Mesodermal cell (in vitro differentiated cells): ENCODE data around the gene PPP1R37.

Source experiments
- H3K27ac ChIP-seq: 2 replicates; pipeline ENCODE4 v1.7.0; 2013; ENCODE audit warnings: mild to moderate bottlenecking, low read depth, low read length, moderate library complexity; ENCODE audit not compliant: severe bottlenecking
- H3K36me3 ChIP-seq: 2 replicates; pipeline ENCODE4 v1.7.1; 2013; ENCODE audit warnings: mild to moderate bottlenecking, low read length, moderate library complexity; ENCODE audit not compliant: control insufficient read depth, insufficient read depth
- H3K4me1 ChIP-seq: one replicate; pipeline ENCODE4 v1.7.1; 2013; ENCODE audit warnings: mild to moderate bottlenecking, low read length; ENCODE audit not compliant: insufficient read depth, control insufficient read depth, poor library complexity, severe bottlenecking
- H3K4me3 ChIP-seq: 2 replicates; pipeline ENCODE4 v1.7.0; 2013; ENCODE audit warnings: low read length, control low read depth, mild to moderate bottlenecking; ENCODE audit not compliant: insufficient read depth, poor library complexity, severe bottlenecking; ENCODE audit errors: extremely low read depth
- H3K9me3 ChIP-seq: 2 replicates; pipeline ENCODE4 v1.7.1; 2013; ENCODE audit warnings: mild to moderate bottlenecking, low read length, moderate library complexity; ENCODE audit not compliant: control insufficient read depth
- WGBS, 2 experiments: methylation state at CpG; one replicate each; pipeline ENCODE4 v1.1.5; 2013; ENCODE audit warnings: missing lambda C conversion rate in 2 of 2; ENCODE audit not compliant: insufficient coverage in 2 of 2; 5-methylcytosine and 5-hydroxymethylcytosine counted together

The PPP1R37 gene

GRCh38 chr19:45058622-45059159, 34.3 kb upstream of the PPP1R37 start:
- peaks cover 85% of the 10 kb centered on the region for H3K36me3 ChIP-seq
- 90 to 92% methylated on average over 13 to 14 of the region's 14 CpGs for WGBS, 2 experiments

DNA sequence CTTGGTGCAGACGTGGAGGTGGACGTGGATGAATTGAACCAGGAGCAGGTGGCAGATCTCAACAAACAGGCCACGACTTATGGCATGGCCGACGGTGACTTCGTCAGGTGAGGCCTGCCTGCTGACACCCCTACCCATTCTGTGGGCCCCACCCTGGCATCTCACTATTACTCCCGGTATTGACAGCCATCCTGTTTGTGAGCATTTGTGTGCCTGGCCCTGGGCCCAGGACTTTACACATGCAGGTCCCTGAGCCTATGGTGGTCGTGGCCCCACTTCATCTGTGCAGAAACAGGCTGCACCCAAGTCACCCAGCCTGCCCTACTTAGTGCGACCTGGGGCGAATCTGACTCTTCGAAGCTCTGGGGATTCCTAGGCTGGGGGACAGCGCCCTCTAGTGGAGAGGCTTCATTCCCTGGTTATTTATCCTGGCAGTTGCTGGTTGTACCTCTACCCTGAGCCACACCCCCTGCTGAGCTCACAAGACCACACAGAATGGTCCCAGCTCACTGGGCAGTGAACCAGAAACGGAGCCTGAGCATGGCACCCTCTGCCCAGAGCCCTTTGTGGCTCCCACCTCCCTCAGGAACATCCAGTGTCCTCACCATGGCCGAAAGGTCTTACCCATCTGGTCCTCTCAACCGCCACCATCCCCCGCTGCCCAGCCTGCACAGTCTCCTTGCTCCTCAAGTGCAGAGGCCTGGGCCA, 33.6 kb upstream of the PPP1R37 start:
- peaks cover 85% of the 10 kb centered on the region for H3K36me3 ChIP-seq

More at GRCh38 chr19:45058622-45059159, 34.3 kb upstream of the PPP1R37 start:
- Histone ChIP-seq H3K9me3 (no peaks in the 10 kb centered on the region), H3K4me3 (no peak overlapping the region), H3K27ac (no peak overlapping the region), H3K4me1 (peaks cover 2% of the 10 kb centered on the region)

GRCh38 chr19:45061965-45062364, 31.0 kb upstream of the PPP1R37 start:
- no peak overlapping the region for H3K4me3 ChIP-seq
- no peak overlapping the region for H3K27ac ChIP-seq
- WGBS, 2 experiments = 94 to 100% methylated on average over 4 of the region's 4 CpGs
- H3K9me3 ChIP-seq = no peaks in the 10 kb centered on the region
- peaks cover 2% of the 10 kb centered on the region for H3K4me1 ChIP-seq
- H3K36me3 ChIP-seq = peaks cover 84% of the 10 kb centered on the region

More for the DNA sequence above, 33.6 kb upstream of the PPP1R37 start:
- WGBS, 2 experiments = 72 to 77% methylated on average over 15 to 16 of the region's 16 CpGs
- H3K27ac ChIP-seq = no peak overlapping the region
- H3K4me1 ChIP-seq = peaks cover 2% of the 10 kb centered on the region
- no peak overlapping the region for H3K4me3 ChIP-seq
- H3K9me3 ChIP-seq = no peaks in the 10 kb centered on the region

GRCh38 chr19:45063851-45064801, 28.9 kb upstream of the PPP1R37 start:
- H3K4me1 ChIP-seq = peaks cover 2% of the 10 kb centered on the region
- no peak overlapping the region for H3K27ac ChIP-seq
- H3K9me3 ChIP-seq = no peaks in the 10 kb centered on the region
- peaks cover 88% of the 10 kb centered on the region for H3K36me3 ChIP-seq
- WGBS, 2 experiments = 97 to 98% methylated on average over 76 to 79 of the region's 85 CpGs
- no peak overlapping the region for H3K4me3 ChIP-seq

GRCh38 chr19:45066921-45067661, 25.9 kb upstream of the PPP1R37 start:
- Histone ChIP-seq H3K36me3 (peaks cover 87% of the 10 kb centered on the region), H3K4me1 (no peaks in the 10 kb centered on the region), H3K9me3 (no peaks in the 10 kb centered on the region), H3K27ac (no peak overlapping the region), H3K4me3 (no peak overlapping the region)
- WGBS, 2 experiments = 93 to 95% methylated on average over 30 to 38 of the region's 38 CpGs

DNA sequence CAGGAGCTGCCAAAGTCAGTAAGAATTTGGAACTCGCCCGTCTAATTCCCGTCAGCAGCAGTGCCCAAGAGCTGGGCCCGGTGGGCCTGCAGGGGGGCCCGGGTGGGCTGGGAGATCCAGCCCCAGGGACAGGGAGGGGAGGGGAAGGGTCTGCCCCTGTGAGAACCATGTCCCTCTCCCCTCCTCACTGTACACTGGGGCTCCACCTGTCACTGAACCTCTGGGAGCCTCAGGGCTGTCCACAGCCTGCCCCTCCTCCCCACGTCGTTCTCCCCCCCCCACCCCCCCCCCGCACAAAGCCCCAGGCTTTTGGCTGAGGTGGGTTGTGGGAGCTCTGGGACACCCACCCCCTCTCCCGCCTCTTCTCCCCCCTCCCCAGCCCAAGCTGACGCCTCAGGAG, 24.9 kb upstream of the PPP1R37 start:
- H3K27ac ChIP-seq = no peak overlapping the region
- WGBS, 2 experiments = 77 to 100% methylated on average over 4 to 5 of the region's 10 CpGs
- no peaks in the 10 kb centered on the region for H3K9me3 ChIP-seq
- H3K4me3 ChIP-seq = no peak overlapping the region
- peaks cover 77% of the 10 kb centered on the region for H3K36me3 ChIP-seq
- no peaks in the 10 kb centered on the region for H3K4me1 ChIP-seq

DNA sequence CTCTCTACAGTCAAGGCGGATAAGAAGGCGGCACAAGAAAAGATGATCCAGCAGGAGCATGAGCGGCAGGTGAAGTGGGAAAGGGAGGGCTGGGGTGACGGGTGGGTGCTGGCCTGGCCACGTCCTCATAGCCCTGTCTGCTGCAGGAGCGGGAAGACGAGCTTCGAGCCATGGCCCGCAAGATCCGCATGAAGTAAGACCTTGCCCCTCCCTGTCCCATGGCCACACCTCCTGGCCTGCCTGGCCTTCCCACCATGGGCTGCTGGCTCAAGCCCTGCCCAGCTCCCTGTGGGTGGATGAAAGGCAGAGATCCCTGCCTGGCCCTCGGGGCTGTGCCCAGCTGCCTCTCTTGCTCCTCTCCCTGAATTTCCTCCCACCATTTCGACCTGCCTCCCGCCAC, 23.9 kb upstream of the PPP1R37 start:
- no peaks in the 10 kb centered on the region for H3K4me1 ChIP-seq
- H3K27ac ChIP-seq = no peak overlapping the region
- no peaks in the 10 kb centered on the region for H3K9me3 ChIP-seq
- H3K4me3 ChIP-seq = no peak overlapping the region
- WGBS, 2 experiments = 75 to 80% methylated on average over 7 to 11 of the region's 13 CpGs
- H3K36me3 ChIP-seq = peaks cover 67% of the 10 kb centered on the region

- H3K4me1 ChIP-seq = no peaks in the 10 kb centered on the region
- no peak overlapping the region for H3K27ac ChIP-seq
- H3K9me3 ChIP-seq = no peaks in the 10 kb centered on the region
- H3K4me3 ChIP-seq = no peak overlapping the region
- 98 to 100% methylated on average over 5 of the region's 6 CpGs for WGBS, 2 experiments
- peaks cover 57% of the 10 kb centered on the region for H3K36me3 ChIP-seq
Observed at GRCh38 chr19:45070214-45070613, 22.8 kb upstream of the PPP1R37 start.

- Histone ChIP-seq H3K9me3 (no peaks in the 10 kb centered on the region), H3K27ac (no peak overlapping the region), H3K4me3 (no peak overlapping the region), H3K36me3 (peaks cover 49% of the 10 kb centered on the region), H3K4me1 (no peaks in the 10 kb centered on the region)
- WGBS, 2 experiments = 94 to 96% methylated on average over 12 to 17 of the region's 19 CpGs
Observed at GRCh38 chr19:45070861-45071544, 22.0 kb upstream of the PPP1R37 start.

DNA sequence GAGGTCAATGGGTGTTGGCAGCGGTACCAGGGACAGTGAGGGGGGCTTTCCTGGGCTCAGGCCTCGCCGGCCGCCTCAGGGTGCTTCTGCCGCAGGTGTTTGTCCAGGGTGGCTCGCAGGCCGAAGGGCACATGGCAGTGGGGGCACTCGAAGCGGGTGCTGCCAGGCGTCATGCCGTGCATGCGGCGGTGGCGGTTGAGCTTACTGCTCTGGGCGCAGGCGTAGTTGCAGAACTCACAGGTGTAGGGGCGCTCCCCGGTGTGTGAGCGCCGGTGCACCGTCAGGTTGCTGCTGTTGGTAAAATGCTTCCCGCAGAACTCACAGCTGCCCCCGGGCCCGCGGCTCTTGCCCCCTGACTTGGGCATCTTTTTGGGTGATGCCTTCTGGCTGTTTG, 21.4 kb upstream of the PPP1R37 start:
- no peak overlapping the region for H3K4me3 ChIP-seq
- peaks cover 2% of the 10 kb centered on the region for H3K4me1 ChIP-seq
- no peaks in the 10 kb centered on the region for H3K9me3 ChIP-seq
- H3K36me3 ChIP-seq = peaks cover 46% of the 10 kb centered on the region
- 94 to 97% methylated on average over 25 of the region's 25 CpGs for WGBS, 2 experiments
- no peak overlapping the region for H3K27ac ChIP-seq
